IMR-90 (cell line): ENCODE results near the gene PLCH2. TPM values are rescaled to one million over a fixed set of nuclear protein-coding genes. Genes with fewer than 3 reads are reported as not detected.
"Not testable (repeated sequence)": the region's sequence is repeated elsewhere in the genome, so short reads cannot be mapped to it uniquely, and the experiment has no call there.

ENCODE experiments used
- ATAC-seq: fragments of 200-7000 bp; cut with Tn5 transposase; 2 replicates; pipeline ENCODE4 v1.9.1; 2020; ENCODE audit warnings: low read depth, mild to moderate bottlenecking, moderate library complexity
- BruUV-seq: library from RNA; stranded (reverse); fragments of 400-500 nt; replicated peaks from 2 replicates; lab custom pipeline; 2021; lab: Mats Ljungman, UMichigan
- CTCF ChIA-PET: fragments of 300-600 bp; formaldehyde crosslinking; extraction: SDS; loops from one replicate; lab custom pipeline; 2021; ENCODE audit warnings: antibody characterized with exemption; lab: Yijun Ruan, JAX
- POLR2A ChIA-PET: fragments of 300-600 bp; sonication (Branson Sonifier 250); formaldehyde crosslinking; loops from one replicate; lab custom pipeline; 2022; ENCODE audit warnings: antibody characterized with exemption; ENCODE audit not compliant: unreplicated experiment; lab: Charles Lee
- DNase-seq: peaks from one replicate; pipeline ENCODE4 v3.0.0; 2013
- H2AFZ ChIP-seq: replicated peaks from 2 replicates; pipeline ENCODE3; 2013; ENCODE audit warnings: low read length, mild to moderate bottlenecking; ENCODE audit not compliant: poor library complexity
- H2AK5ac ChIP-seq: 2 replicates; pipeline ENCODE4 v1.6.1; 2013; ENCODE audit warnings: low read depth, low read length, inconsistent platforms
- H2AK9ac ChIP-seq: replicated peaks from 2 replicates; pipeline ENCODE3; 2013; ENCODE audit warnings: mild to moderate bottlenecking, low read depth, low read length, moderate library complexity; ENCODE audit not compliant: poor library complexity
- H2BK120ac ChIP-seq: 2 replicates; pipeline ENCODE4 v1.6.1; 2013; ENCODE audit warnings: low read depth, low read length, inconsistent platforms
- H2BK15ac ChIP-seq: 3 replicates; pipeline ENCODE4 v1.6.1; 2013; ENCODE audit warnings: low read depth, low read length, inconsistent platforms
- H2BK20ac ChIP-seq: 2 replicates; pipeline ENCODE4 v1.6.1; 2013; ENCODE audit warnings: low read depth, mild to moderate bottlenecking, inconsistent platforms, low read length, moderate library complexity
- H2BK5ac ChIP-seq: 2 replicates; pipeline ENCODE4 v1.6.1; 2013; ENCODE audit warnings: mild to moderate bottlenecking, low read depth, low read length, inconsistent platforms; ENCODE audit not compliant: poor library complexity, severe bottlenecking
- H3K14ac ChIP-seq: replicated peaks from 2 replicates; pipeline ENCODE4 v1.6.1; 2013; ENCODE audit warnings: low read depth, low read length, inconsistent platforms
- H3K18ac ChIP-seq: 2 replicates; pipeline ENCODE4 v1.6.1; 2013; ENCODE audit warnings: low read depth, low read length, control low read depth
- H3K23ac ChIP-seq: 2 replicates; pipeline ENCODE4 v1.6.1; 2013; ENCODE audit warnings: low read depth, low read length, inconsistent platforms
- H3K27ac ChIP-seq: 2 replicates; pipeline ENCODE4 v1.5.1; 2013; ENCODE audit warnings: mild to moderate bottlenecking, control low read depth, low read length; ENCODE audit not compliant: insufficient read depth
- H3K27me3 ChIP-seq: 2 replicates; pipeline ENCODE4 v1.6.1; 2013; ENCODE audit warnings: low read length; ENCODE audit not compliant: control insufficient read depth, insufficient read depth
- H3K36me3 ChIP-seq: 2 replicates; pipeline ENCODE4 v1.6.1; 2013; ENCODE audit warnings: low read length, mixed read lengths; ENCODE audit not compliant: control insufficient read depth, insufficient read depth
- H3K4ac ChIP-seq: 2 replicates; pipeline ENCODE4 v1.6.1; 2013; ENCODE audit warnings: low read depth, low read length, inconsistent platforms
- H3K4me1 ChIP-seq: 2 replicates; pipeline ENCODE4 v1.6.1; 2013; ENCODE audit warnings: low read length, mixed read lengths; ENCODE audit not compliant: control insufficient read depth, insufficient read depth
- H3K4me2 ChIP-seq: 2 replicates; pipeline ENCODE4 v1.6.1; 2013; ENCODE audit warnings: low read depth, mild to moderate bottlenecking, control low read depth, low read length, moderate library complexity
- H3K4me3 ChIP-seq: 2 replicates; pipeline ENCODE4 v1.5.1; 2013; ENCODE audit warnings: low read depth, mild to moderate bottlenecking, control low read depth, low read length, moderate library complexity; ENCODE audit not compliant: insufficient read depth
- H3K56ac ChIP-seq: 2 replicates; pipeline ENCODE4 v1.6.1; 2013; ENCODE audit warnings: low read length, inconsistent platforms; ENCODE audit not compliant: insufficient read depth; ENCODE audit errors: extremely low read depth
- H3K79me1 ChIP-seq, 2 experiments: 2 replicates each; pipeline ENCODE4 v1.6.1; 2013; ENCODE audit warnings: low read length in 2 of 2, inconsistent platforms in 1 of 2, low read depth in 1 of 2
- H3K9ac ChIP-seq: 2 replicates; pipeline ENCODE4 v1.6.1; 2013; ENCODE audit warnings: low read depth, low read length, control low read depth
- H3K9me1 ChIP-seq: 2 replicates; pipeline ENCODE4 v1.6.1; 2013; ENCODE audit warnings: low read length, inconsistent platforms; ENCODE audit not compliant: insufficient read depth
- H3K9me3 ChIP-seq: 2 replicates; pipeline ENCODE4 v1.6.1; 2013; ENCODE audit warnings: low read length; ENCODE audit not compliant: control insufficient read depth, insufficient read depth
- H4K20me1 ChIP-seq: 2 replicates; pipeline ENCODE4 v1.6.1; 2013; ENCODE audit warnings: low read length, inconsistent platforms; ENCODE audit not compliant: insufficient read depth
- H4K5ac ChIP-seq: 2 replicates; pipeline ENCODE4 v1.6.1; 2013; ENCODE audit warnings: mild to moderate bottlenecking, low read depth, low read length, control low read depth
- H4K8ac ChIP-seq, 2 experiments: 2 replicates each; pipeline ENCODE4 v1.6.1; 2013; ENCODE audit warnings: low read depth in 2 of 2, low read length in 2 of 2, control low read depth in 1 of 2, inconsistent platforms in 1 of 2
- H4K91ac ChIP-seq: 2 replicates; pipeline ENCODE4 v1.6.1; 2013; ENCODE audit warnings: low read depth, low read length, inconsistent platforms; ENCODE audit not compliant: insufficient read depth
- WGBS, 2 experiments: methylation state at CpG; one replicate each; pipeline versions ENCODE4 v1.1.5 to v1.1.7; 2013; ENCODE audit warnings: missing lambda C conversion rate in 2 of 2; ENCODE audit not compliant: insufficient read length in 1 of 2; ENCODE audit errors: extremely low coverage in 2 of 2; 5-methylcytosine and 5-hydroxymethylcytosine counted together
- dilution Hi-C: fragments of 300-500 bp; cut with HindIII; formaldehyde crosslinking; loops from one replicate; pipeline ENCODE4 v1.14.3; 2018; ENCODE audit warnings: low sequenced_read_pairs; ENCODE audit not compliant: unreplicated experiment
- in situ Hi-C: fragments of 300-500 bp; cut with MboI; formaldehyde crosslinking; loops from 3 replicates; pipeline ENCODE4 v1.14.3; 2019; ENCODE audit warnings: low sequenced_read_pairs, inconsistent platforms, mixed read lengths
- intact Hi-C: fragments of 100-400 bp; cut with micrococcal nuclease; formaldehyde crosslinking; loops from 2 replicates; pipeline ENCODE4 v1.10.0; 2022
- polyA plus RNA-seq, 3 experiments: library from polyadenylated mRNA; depleted of rRNA; stranded (reverse); fragments of >200 nt; gene quantifications; 2 replicates each; pipeline ENCODE4 v1.2.3, GENCODE V29; 2012; ENCODE audit warnings: low replicate concordance in 1 of 3
- total RNA-seq: library from RNA; depleted of rRNA; stranded (reverse); fragments of >200 nt; gene quantifications from 2 replicates; pipeline ENCODE4 v1.2.3, GENCODE V29; 2012

Gene PLCH2
- total and polyA plus RNA-seq, 2 of the 4 experiments (the other 2 are of a cell fraction), result 0.18 to 1.9 TPM

GRCh38 chr1:2553076-2553475, 77.0 kb downstream of the PLCH2 start:
- H2BK120ac ChIP-seq, H3K4me1 ChIP-seq, H2AFZ ChIP-seq, H3K4ac ChIP-seq, intact Hi-C loops, H3K27ac ChIP-seq, H4K91ac ChIP-seq, DNase-seq, CTCF ChIA-PET, H3K56ac ChIP-seq, H3K14ac ChIP-seq, dilution Hi-C loops, H2AK9ac ChIP-seq, H3K23ac ChIP-seq, H3K18ac ChIP-seq, H3K9me3 ChIP-seq, BruUV-seq, H4K5ac ChIP-seq, in situ Hi-C loops, POLR2A ChIA-PET, H3K36me3 ChIP-seq, H2BK20ac ChIP-seq, H3K27me3 ChIP-seq, H3K4me2 ChIP-seq, H3K9ac ChIP-seq, H3K9me1 ChIP-seq, H3K4me3 ChIP-seq, H4K8ac ChIP-seq, H2AK5ac ChIP-seq, H2BK5ac ChIP-seq, H4K20me1 ChIP-seq, H3K79me1 ChIP-seq, ATAC-seq, H2BK15ac ChIP-seq: not testable (repeated sequence)
- no CpG with 5 or more reads among the region's 9 CpGs for WGBS, 2 experiments
